Activated naive CD4-positive, alpha-beta T cell treated with anti-CD3 and anti-CD28 coated beads, Interleukin-2, amount 10 ng/mL, durations not matched to agents 7 days and 5 days (primary cell): ENCODE results near the gene GRM5.
A peak's percentile ranks its signal among the peaks of the same experiment; 100 is the strongest.

Source experiments
- CTCF ChIA-PET: fragments of 350-600 bp; sonication (Branson Sonifier 250); formaldehyde crosslinking; loops from one replicate; lab custom pipeline; 2021; ENCODE audit warnings: antibody characterized with exemption; lab: Charles Lee
- DNase-seq: peaks from one replicate; pipeline ENCODE4 v3.0.0-alpha.2; 2020
- H3K27ac Mint-ChIP-seq: one replicate; pipeline ENCODE4 v1.8.0; 2021; ENCODE audit warnings: mild to moderate bottlenecking, moderate library complexity, mixed read lengths
- H3K27me3 Mint-ChIP-seq: one replicate; pipeline ENCODE4 v1.8.0; 2021; ENCODE audit warnings: mild to moderate bottlenecking, mixed read lengths
- H3K36me3 Mint-ChIP-seq: one replicate; pipeline ENCODE4 v1.8.0; 2021; ENCODE audit warnings: mixed read lengths
- H3K4me1 Mint-ChIP-seq: one replicate; pipeline ENCODE4 v1.8.0; 2021; ENCODE audit warnings: mixed read lengths
- H3K4me3 Mint-ChIP-seq: one replicate; pipeline ENCODE4 v1.8.0; 2021; ENCODE audit warnings: mild to moderate bottlenecking, moderate library complexity, mixed read lengths
- H3K9me3 Mint-ChIP-seq: one replicate; pipeline ENCODE4 v1.8.0; 2021; ENCODE audit warnings: mixed read lengths

Gene GRM5

GRCh38 chr11:88619656-88620385 lies 446.0 kb downstream of the GRM5 start:
- CTCF ChIA-PET, result no interaction called here
- no peaks in the 10 kb centered on the region for H3K36me3 Mint-ChIP-seq
- H3K27me3 Mint-ChIP-seq, result no peaks in the 10 kb centered on the region
- no peak overlapping the region for H3K4me3 Mint-ChIP-seq
- no peaks in the 10 kb centered on the region for H3K9me3 Mint-ChIP-seq
- no peaks in the 10 kb centered on the region for H3K4me1 Mint-ChIP-seq
- H3K27ac Mint-ChIP-seq, result no peak overlapping the region
- no peak for DNase-seq

GRCh38 chr11:88619071-88619425 lies 446.7 kb downstream of the GRM5 start:
- Mint-ChIP-seq H3K27me3 (no peaks in the 10 kb centered on the region), H3K36me3 (no peaks in the 10 kb centered on the region), H3K9me3 (no peaks in the 10 kb centered on the region), H3K4me1 (no peaks in the 10 kb centered on the region), H3K4me3 (no peak overlapping the region), H3K27ac (no peak overlapping the region)
- CTCF ChIA-PET, result no interaction called here
- DNase-seq, result no peak

DNA sequence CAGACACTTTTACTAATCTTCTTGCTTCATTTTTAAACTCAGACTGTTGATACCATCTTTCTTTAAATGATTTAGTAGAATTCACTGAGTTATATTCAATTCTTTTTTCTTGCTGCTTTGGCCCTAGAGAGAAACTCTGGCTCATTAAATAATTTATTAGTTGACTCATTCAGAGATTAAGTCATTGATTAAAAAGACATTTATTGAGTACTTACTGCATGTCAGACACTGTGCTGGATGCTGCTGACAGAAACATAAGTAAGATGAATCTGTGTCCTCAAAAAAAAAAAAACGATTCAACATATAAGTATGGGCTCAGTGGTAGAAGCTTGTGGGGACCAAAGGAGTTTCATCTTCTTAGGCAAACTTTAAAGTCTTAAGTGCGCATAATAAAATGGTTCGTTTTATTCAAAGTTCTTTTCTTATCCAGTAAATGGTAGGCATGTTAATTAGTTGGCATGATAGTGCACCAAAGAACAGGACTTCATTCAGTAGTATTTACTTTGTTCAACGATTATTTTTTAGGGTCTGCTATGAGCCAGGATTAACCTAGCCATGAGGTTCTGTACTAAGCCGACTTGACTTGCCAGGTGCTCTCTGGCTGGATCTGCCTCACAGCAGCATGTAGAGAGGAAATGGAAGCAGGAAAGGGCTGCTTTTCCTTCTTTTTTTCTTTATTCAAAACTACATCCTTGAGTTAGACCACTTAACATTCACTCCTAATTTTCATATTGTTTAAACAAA lies 447.3 kb downstream of the GRM5 start:
- DNase-seq, result no peak
- Mint-ChIP-seq H3K9me3 (no peaks in the 10 kb centered on the region), H3K4me3 (no peak overlapping the region), H3K27ac (no peak overlapping the region), H3K4me1 (no peaks in the 10 kb centered on the region), H3K27me3 (no peaks in the 10 kb centered on the region), H3K36me3 (no peaks in the 10 kb centered on the region)
- CTCF ChIA-PET, result no interaction called here

- Mint-ChIP-seq H3K27ac (no peak overlapping the region), H3K27me3 (no peaks in the 10 kb centered on the region), H3K9me3 (no peaks in the 10 kb centered on the region), H3K36me3 (no peaks in the 10 kb centered on the region), H3K4me1 (no peaks in the 10 kb centered on the region), H3K4me3 (no peak overlapping the region)
- CTCF ChIA-PET, result interaction anchor here (0.6 kb wide), 1 partner anchor 1985 kb away, joined by 3 read pairs; no protein-coding TSS in a partner anchor
- no peak for DNase-seq
These were observed 448.6 kb downstream of the GRM5 start for GRCh38 chr11:88617226-88617625.

DNA sequence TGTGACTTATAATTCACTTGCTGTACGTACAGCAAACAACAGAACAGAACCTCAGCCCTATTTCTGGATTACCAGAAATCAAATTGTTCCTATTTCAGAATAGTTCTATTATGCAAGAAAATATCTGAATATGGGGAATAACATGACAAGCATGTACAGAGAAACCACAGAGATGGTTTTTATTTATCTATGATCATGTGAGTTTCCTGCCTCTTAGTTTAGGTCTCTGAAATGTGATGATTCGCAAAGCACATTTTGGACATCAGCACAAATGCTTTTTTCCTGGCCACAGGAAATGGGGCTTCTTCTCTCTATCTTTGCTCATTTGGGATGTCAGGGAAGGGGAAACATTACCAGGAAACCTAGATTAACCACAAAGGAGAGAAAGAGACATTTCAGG lies 461.5 kb downstream of the GRM5 start:
- Mint-ChIP-seq H3K4me3 (no peak overlapping the region), H3K4me1 (no peaks in the 10 kb centered on the region), H3K27ac (no peak overlapping the region), H3K27me3 (no peaks in the 10 kb centered on the region), H3K9me3 (no peaks in the 10 kb centered on the region), H3K36me3 (no peaks in the 10 kb centered on the region)
- CTCF ChIA-PET, result no interaction called here
- DNase-seq, result no peak

- H3K4me3 Mint-ChIP-seq, result no peak overlapping the region
- no peaks in the 10 kb centered on the region for H3K9me3 Mint-ChIP-seq
- peaks cover 2% of the 10 kb centered on the region for H3K4me1 Mint-ChIP-seq
- DNase-seq, result no peak
- CTCF ChIA-PET, result no interaction called here
- H3K27me3 Mint-ChIP-seq, result no peaks in the 10 kb centered on the region
- H3K36me3 Mint-ChIP-seq, result no peaks in the 10 kb centered on the region
- H3K27ac Mint-ChIP-seq, result no peak overlapping the region
These were observed 462.5 kb downstream of the GRM5 start for GRCh38 chr11:88603091-88603867.

DNA sequence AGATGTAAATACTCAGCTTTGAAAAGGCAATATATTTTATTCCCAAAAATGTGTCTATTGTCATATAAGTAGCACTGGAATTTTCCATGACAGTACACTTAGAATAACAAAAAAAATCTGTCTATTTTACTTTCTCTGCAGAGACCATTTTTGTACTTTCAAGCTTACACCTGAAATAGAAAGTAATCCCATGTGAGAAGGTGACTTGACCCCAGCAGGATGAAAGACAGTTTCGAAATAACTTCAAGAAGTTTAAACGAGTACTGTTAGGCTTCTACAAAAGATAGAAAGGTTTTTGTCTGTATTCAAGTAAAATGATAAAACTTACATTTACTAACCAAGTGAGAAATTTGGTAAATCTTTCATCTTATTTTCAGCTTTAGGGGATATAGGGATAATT lies 468.4 kb downstream of the GRM5 start:
- Mint-ChIP-seq H3K4me3 (no peak overlapping the region), H3K9me3 (peaks cover 1% of the 10 kb centered on the region), H3K4me1 (peaks cover 15% of the 10 kb centered on the region), H3K27me3 (no peaks in the 10 kb centered on the region), H3K36me3 (no peaks in the 10 kb centered on the region), H3K27ac (peak overlapping the region; percentile 34)
- CTCF ChIA-PET, result interaction anchor here (1.2 to 1.4 kb wide), 2 partner anchors 55 to 123 kb away, joined by 3 to 4 read pairs; no protein-coding TSS in a partner anchor
- DNase-seq, result no peak

GRCh38 chr11:88596786-88597185 lies 469.0 kb downstream of the GRM5 start:
- Mint-ChIP-seq H3K4me1 (peaks cover 15% of the 10 kb centered on the region), H3K4me3 (no peak overlapping the region), H3K9me3 (peaks cover 1% of the 10 kb centered on the region), H3K27me3 (no peaks in the 10 kb centered on the region), H3K27ac (no peak overlapping the region), H3K36me3 (no peaks in the 10 kb centered on the region)
- CTCF ChIA-PET, result interaction anchor here (1.2 to 1.4 kb wide), 2 partner anchors 55 to 123 kb away, joined by 3 to 4 read pairs; no protein-coding TSS in a partner anchor
- no peak for DNase-seq

DNA sequence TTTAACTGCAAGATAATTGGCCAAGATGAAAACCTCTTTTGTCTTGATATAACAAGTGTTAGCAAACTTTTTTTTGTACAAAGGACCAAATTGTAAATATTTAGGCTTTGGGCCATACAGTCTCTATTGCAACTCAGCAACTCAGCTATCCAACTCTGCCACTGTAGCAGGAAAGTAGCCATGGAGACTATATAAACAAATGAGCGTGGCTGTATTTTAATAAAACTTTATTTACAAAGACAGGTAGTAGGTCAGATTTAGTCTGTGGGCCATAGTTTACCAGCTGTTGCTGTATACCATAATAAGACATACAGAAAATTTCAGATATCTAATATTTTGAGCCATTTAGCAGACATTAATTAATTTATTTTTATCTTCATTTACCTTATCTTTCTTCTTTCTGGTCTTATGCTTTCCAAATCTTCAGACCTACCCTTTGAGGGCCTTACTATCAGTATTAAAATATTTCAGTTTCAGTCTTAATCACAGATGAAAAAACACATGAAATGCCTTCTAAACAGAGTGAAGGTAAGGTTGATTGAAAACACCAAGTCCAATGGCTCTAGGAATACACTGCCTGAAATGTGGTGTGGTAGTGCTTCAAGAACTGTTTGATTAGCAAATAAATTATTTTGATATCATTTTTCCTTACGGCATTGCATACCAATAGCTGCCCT lies 471.4 kb downstream of the GRM5 start:
- DNase-seq, result no peak
- peaks cover 15% of the 10 kb centered on the region for H3K4me1 Mint-ChIP-seq
- H3K27ac Mint-ChIP-seq, result no peak overlapping the region
- no peaks in the 10 kb centered on the region for H3K27me3 Mint-ChIP-seq
- H3K36me3 Mint-ChIP-seq, result no peaks in the 10 kb centered on the region
- CTCF ChIA-PET, result no interaction called here
- H3K9me3 Mint-ChIP-seq, result peaks cover 1% of the 10 kb centered on the region
- H3K4me3 Mint-ChIP-seq, result no peak overlapping the region

- Mint-ChIP-seq H3K4me3 (no peak overlapping the region), H3K9me3 (no peaks in the 10 kb centered on the region), H3K36me3 (no peaks in the 10 kb centered on the region), H3K4me1 (no peaks in the 10 kb centered on the region), H3K27ac (no peak overlapping the region), H3K27me3 (no peaks in the 10 kb centered on the region)
- CTCF ChIA-PET, result no interaction called here
- no peak for DNase-seq
These were observed 475.4 kb downstream of the GRM5 start for GRCh38 chr11:88590361-88590760.

- CTCF ChIA-PET, result no interaction called here
- H3K27ac Mint-ChIP-seq, result no peak overlapping the region
- no peak overlapping the region for H3K4me3 Mint-ChIP-seq
- H3K27me3 Mint-ChIP-seq, result peaks cover 3% of the 10 kb centered on the region
- no peak for DNase-seq
- H3K4me1 Mint-ChIP-seq, result no peaks in the 10 kb centered on the region
- no peaks in the 10 kb centered on the region for H3K36me3 Mint-ChIP-seq
- no peaks in the 10 kb centered on the region for H3K9me3 Mint-ChIP-seq
These were observed 482.5 kb downstream of the GRM5 start for GRCh38 chr11:88583251-88583650.

DNA sequence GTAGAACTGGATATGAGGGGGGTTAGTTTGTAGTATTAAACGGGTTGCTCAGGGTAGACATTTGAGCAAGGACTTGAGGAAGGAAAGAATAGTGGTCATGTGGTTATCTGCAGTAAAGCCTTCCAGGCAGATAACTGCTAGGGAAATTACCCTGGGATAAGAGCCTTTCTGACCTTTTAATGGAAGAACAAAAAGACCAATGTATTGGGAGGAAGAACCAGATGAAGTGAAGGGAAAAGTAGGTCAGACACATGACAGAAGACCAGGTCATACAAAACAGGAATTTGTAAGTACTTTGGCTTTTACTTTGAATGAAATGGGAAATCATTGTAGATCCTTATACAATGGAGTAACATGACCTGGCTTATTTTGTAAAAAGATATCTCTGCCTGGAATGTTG lies 486.3 kb downstream of the GRM5 start:
- H3K9me3 Mint-ChIP-seq, result no peaks in the 10 kb centered on the region
- H3K4me3 Mint-ChIP-seq, result no peak overlapping the region
- no peaks in the 10 kb centered on the region for H3K36me3 Mint-ChIP-seq
- no peaks in the 10 kb centered on the region for H3K4me1 Mint-ChIP-seq
- H3K27me3 Mint-ChIP-seq, result peaks cover 3% of the 10 kb centered on the region
- no peak overlapping the region for H3K27ac Mint-ChIP-seq
- no peak for DNase-seq
- CTCF ChIA-PET, result no interaction called here

- no peak overlapping the region for H3K27ac Mint-ChIP-seq
- no peaks in the 10 kb centered on the region for H3K4me1 Mint-ChIP-seq
- CTCF ChIA-PET, result no interaction called here
- no peaks in the 10 kb centered on the region for H3K36me3 Mint-ChIP-seq
- no peaks in the 10 kb centered on the region for H3K9me3 Mint-ChIP-seq
- H3K4me3 Mint-ChIP-seq, result no peak overlapping the region
- no peaks in the 10 kb centered on the region for H3K27me3 Mint-ChIP-seq
- DNase-seq, result no peak
These were observed 489.0 kb downstream of the GRM5 start for GRCh38 chr11:88576741-88577140.

GRCh38 chr11:88575916-88576315 lies 489.9 kb downstream of the GRM5 start:
- Mint-ChIP-seq H3K4me3 (no peak overlapping the region), H3K36me3 (no peaks in the 10 kb centered on the region), H3K27ac (no peak overlapping the region), H3K9me3 (no peaks in the 10 kb centered on the region), H3K27me3 (no peaks in the 10 kb centered on the region), H3K4me1 (no peaks in the 10 kb centered on the region)
- no peak for DNase-seq
- CTCF ChIA-PET, result no interaction called here
